ENCODE measurements around the gene NKIRAS2. TPM values are rescaled to one million over a fixed set of nuclear protein-coding genes. Genes with fewer than 3 reads are reported as not detected.
A peak's percentile ranks its signal among the peaks of the same experiment; 100 is the strongest.
"Not testable (repeated sequence)": the region's sequence is repeated elsewhere in the genome, so short reads cannot be mapped to it uniquely, and the experiment has no call there.

The NKIRAS2 gene
- total RNA-seq, 8 experiments from 2014 or later = 32.3 to 65.8 (median 51.8) TPM

GRCh38 chr17:42018988-42019387 lies 902 bp upstream of the NKIRAS2 start:
- Histone ChIP-seq H3K27ac (no peak overlapping the region), H3K4me1 (replicated peaks in 1 of 2) (peaks cover 8 to 24% of the 10 kb centered on the region in 2 donors), H3K4me3 (no peak overlapping the region)
- 61 to 100% (median 88%) methylated on average over 1 to 4 of the region's 4 CpGs for WGBS, 10 experiments
- in situ Hi-C loops (cut with MboI; ENCODE audit: low pct_unique_long_range_greater_than_20kb in 2 of 9, low sequenced_read_pairs in 9 of 9, unreplicated experiment in 9 of 9) = no loop called here
- ATAC-seq (replicated peaks in 6 of 8) = no peak

GRCh38 chr17:42020845-42021244 lies 955 bp downstream of the NKIRAS2 start:
- ATAC-seq (replicated peaks in 6 of 8); H3K27ac ChIP-seq: not testable (repeated sequence)
- 46 to 88% (median 68%) methylated on average over 1 to 8 of the region's 8 CpGs; no CpG with 5 or more reads in 2 of the 10 experiments for WGBS, 10 experiments
- Histone ChIP-seq H3K4me3 (peak overlapping the region; percentile 58 to 99 (median 88)), H3K4me1 (replicated peaks in 1 of 2) (peaks cover 14 to 21% of the 10 kb centered on the region in 2 donors)
- in situ Hi-C loops (cut with MboI; ENCODE audit: low pct_unique_long_range_greater_than_20kb in 2 of 9, low sequenced_read_pairs in 9 of 9, unreplicated experiment in 9 of 9) = loop anchor here in 3 of 9 experiments (10.0 kb wide), 2 partner anchors 84 to 94 kb away; partner anchors contain the start of gene DHX58 (in 2 of the 3)

- Histone ChIP-seq H3K27ac (no peak overlapping the region), H3K4me3 (no peak overlapping the region), H3K4me1 (replicated peaks in 1 of 2) (peaks cover 34 to 37% of the 10 kb centered on the region in 2 donors)
- ATAC-seq (replicated peaks in 6 of 8) = peak in 1 of 8 experiments; percentile 9
- WGBS, 10 experiments = 74 to 100% (median 87%) methylated on average over 1 to 7 of the region's 15 CpGs; no CpG with 5 or more reads in 5 of the 10 experiments
- in situ Hi-C loops (cut with MboI; ENCODE audit: low pct_unique_long_range_greater_than_20kb in 2 of 9, low sequenced_read_pairs in 9 of 9, unreplicated experiment in 9 of 9) = loop anchor here in 3 of 9 experiments (10.0 kb wide), 2 partner anchors 81 to 91 kb away; partner anchors contain the start of gene DHX58 (in 2 of the 3)
Observed at GRCh38 chr17:42023524-42024349, 3.8 kb downstream of the NKIRAS2 start.

GRCh38 chr17:42025191-42025579 lies 5.3 kb downstream of the NKIRAS2 start:
- ATAC-seq (replicated peaks in 6 of 8) = peak in 3 of 8 experiments; percentile 1 to 8 (median 4)
- in situ Hi-C loops (cut with MboI; ENCODE audit: low pct_unique_long_range_greater_than_20kb in 2 of 9, low sequenced_read_pairs in 9 of 9, unreplicated experiment in 9 of 9) = loop anchor here in 3 of 9 experiments (10.0 kb wide), 2 partner anchors 80 to 90 kb away; partner anchors contain the start of gene DHX58 (in 2 of the 3)

GRCh38 chr17:42025936-42026335 lies 6.0 kb downstream of the NKIRAS2 start:
- peaks cover 30 to 31% of the 10 kb centered on the region in 2 donors for H3K4me1 ChIP-seq (replicated peaks in 1 of 2)
- in situ Hi-C loops (cut with MboI; ENCODE audit: low pct_unique_long_range_greater_than_20kb in 2 of 9, low sequenced_read_pairs in 9 of 9, unreplicated experiment in 9 of 9) = loop anchor here in 3 of 9 experiments (10.0 kb wide), 2 partner anchors 79 to 89 kb away; partner anchors contain the start of gene DHX58 (in 2 of the 3)
- no peak overlapping the region for H3K27ac ChIP-seq
- WGBS, 10 experiments = 90 to 100% (median 100%) methylated on average over 2 of the region's 3 CpGs; no CpG with 5 or more reads in 7 of the 10 experiments
- H3K4me3 ChIP-seq = no peak overlapping the region
- no peak for ATAC-seq (replicated peaks in 6 of 8)

More at GRCh38 chr17:42025191-42025579, 5.3 kb downstream of the NKIRAS2 start:
- Histone ChIP-seq H3K4me3 (no peak overlapping the region), H3K27ac (peak overlapping the region in 1 of 2 donors; percentile 8), H3K4me1 (replicated peaks in 1 of 2) (peaks cover 33 to 34% of the 10 kb centered on the region in 2 donors)
- 0 to 82% (median 59%) methylated on average over 1 to 6 of the region's 8 CpGs; no CpG with 5 or more reads in 5 of the 10 experiments for WGBS, 10 experiments

- 0 to 80% (median 51%) methylated on average over 1 to 7 of the region's 17 CpGs; no CpG with 5 or more reads in 6 of the 10 experiments for WGBS, 10 experiments
- ATAC-seq (replicated peaks in 6 of 8) = peak in 5 of 8 experiments; percentile 1 to 24 (median 8)
- in situ Hi-C loops (cut with MboI; ENCODE audit: low pct_unique_long_range_greater_than_20kb in 2 of 9, low sequenced_read_pairs in 9 of 9, unreplicated experiment in 9 of 9) = loop anchor here in 3 of 9 experiments (10.0 kb wide), 2 partner anchors 78 to 88 kb away; partner anchors contain the start of gene DHX58 (in 2 of the 3)
Observed at GRCh38 chr17:42026857-42027589, 7.1 kb downstream of the NKIRAS2 start.

GRCh38 chr17:42027590-42027889 lies 7.7 kb downstream of the NKIRAS2 start:
- Histone ChIP-seq H3K4me1 (replicated peaks in 1 of 2) (peaks cover 28 to 29% of the 10 kb centered on the region in 2 donors), H3K27ac (peak overlapping the region in 1 of 2 donors; percentile 76), H3K4me3 (no peak overlapping the region)
- peak in 5 of 8 experiments; percentile 8 to 46 (median 38) for ATAC-seq (replicated peaks in 6 of 8)
- 40% methylated on average over 1 of the region's 5 CpGs; no CpG with 5 or more reads in 9 of the 10 experiments for WGBS, 10 experiments
- in situ Hi-C loops (cut with MboI; ENCODE audit: low pct_unique_long_range_greater_than_20kb in 2 of 9, low sequenced_read_pairs in 9 of 9, unreplicated experiment in 9 of 9) = loop anchor here in 3 of 9 experiments (10.0 kb wide), 2 partner anchors 77 to 87 kb away; partner anchors contain the start of gene DHX58 (in 2 of the 3)

More at GRCh38 chr17:42026857-42027589, 7.1 kb downstream of the NKIRAS2 start:
- Histone ChIP-seq H3K27ac (peak overlapping the region; percentile 12 to 13), H3K4me3 (no peak overlapping the region), H3K4me1 (replicated peaks in 1 of 2) (peaks cover 28 to 29% of the 10 kb centered on the region in 2 donors)

- Histone ChIP-seq H3K4me3 (no peak overlapping the region), H3K27ac (peak overlapping the region; percentile 3 to 76), H3K4me1 (replicated peaks in 1 of 2) (peaks cover 27 to 29% of the 10 kb centered on the region in 2 donors)
- 11 to 68% (median 37%) methylated on average over 2 to 9 of the region's 19 CpGs; no CpG with 5 or more reads in 3 of the 10 experiments for WGBS, 10 experiments
- in situ Hi-C loops (cut with MboI; ENCODE audit: low pct_unique_long_range_greater_than_20kb in 2 of 9, low sequenced_read_pairs in 9 of 9, unreplicated experiment in 9 of 9) = loop anchor here in 3 of 9 experiments (10.0 kb wide), 2 partner anchors 77 to 87 kb away; partner anchors contain the start of gene DHX58 (in 2 of the 3)
- peak in 7 of 8 experiments; percentile 6 to 23 (median 9) for ATAC-seq (replicated peaks in 6 of 8)
Observed at GRCh38 chr17:42027961-42028790, 8.3 kb downstream of the NKIRAS2 start.

GRCh38 chr17:42028791-42029127 lies 8.9 kb downstream of the NKIRAS2 start:
- in situ Hi-C loops (cut with MboI; ENCODE audit: low pct_unique_long_range_greater_than_20kb in 2 of 9, low sequenced_read_pairs in 9 of 9, unreplicated experiment in 9 of 9) = loop anchor here in 3 of 9 experiments (10.0 kb wide), 2 partner anchors 76 to 86 kb away; partner anchors contain the start of gene DHX58 (in 2 of the 3)
- Histone ChIP-seq H3K27ac (no peak overlapping the region), H3K4me3 (no peak overlapping the region), H3K4me1 (replicated peaks in 1 of 2) (peaks cover 24 to 29% of the 10 kb centered on the region in 2 donors)
- ATAC-seq (replicated peaks in 6 of 8) = no peak
- WGBS, 10 experiments = 30 to 54% (median 51%) methylated on average over 2 to 3 of the region's 7 CpGs; no CpG with 5 or more reads in 7 of the 10 experiments

- Histone ChIP-seq H3K4me1 (replicated peaks in 1 of 2) (peaks cover 19 to 21% of the 10 kb centered on the region in 2 donors), H3K4me3 (no peak overlapping the region), H3K27ac (no peak overlapping the region)
- no peak for ATAC-seq (replicated peaks in 6 of 8)
- 0 to 80% (median 6%) methylated on average over 1 to 3 of the region's 6 CpGs; no CpG with 5 or more reads in 6 of the 10 experiments for WGBS, 10 experiments
- in situ Hi-C loops (cut with MboI; ENCODE audit: low pct_unique_long_range_greater_than_20kb in 2 of 9, low sequenced_read_pairs in 9 of 9, unreplicated experiment in 9 of 9) = no loop called here
Observed at GRCh38 chr17:42031584-42031983, 11.7 kb downstream of the NKIRAS2 start.

GRCh38 chr17:42034059-42034458 lies 14.2 kb downstream of the NKIRAS2 start:
- 17 to 100% (median 60%) methylated on average over 1 to 3 of the region's 6 CpGs; no CpG with 5 or more reads in 3 of the 10 experiments for WGBS, 10 experiments
- Histone ChIP-seq H3K27ac (no peak overlapping the region), H3K4me1 (replicated peaks in 1 of 2) (peaks cover 0 to 2% of the 10 kb centered on the region in 2 donors), H3K4me3 (no peak overlapping the region)
- in situ Hi-C loops (cut with MboI; ENCODE audit: low pct_unique_long_range_greater_than_20kb in 2 of 9, low sequenced_read_pairs in 9 of 9, unreplicated experiment in 9 of 9) = no loop called here
- ATAC-seq (replicated peaks in 6 of 8) = no peak
